Measurements from ENCODE around the gene CCDC9. TPM values are rescaled to one million over a fixed set of nuclear protein-coding genes. Genes with fewer than 3 reads are reported as not detected.

Gene CCDC9
- 22.9 to 27.2 TPM (median 25.7 TPM) in 5 replicates for total RNA-seq (2022; extraction: Qiagen RNA extraction)

DNA sequence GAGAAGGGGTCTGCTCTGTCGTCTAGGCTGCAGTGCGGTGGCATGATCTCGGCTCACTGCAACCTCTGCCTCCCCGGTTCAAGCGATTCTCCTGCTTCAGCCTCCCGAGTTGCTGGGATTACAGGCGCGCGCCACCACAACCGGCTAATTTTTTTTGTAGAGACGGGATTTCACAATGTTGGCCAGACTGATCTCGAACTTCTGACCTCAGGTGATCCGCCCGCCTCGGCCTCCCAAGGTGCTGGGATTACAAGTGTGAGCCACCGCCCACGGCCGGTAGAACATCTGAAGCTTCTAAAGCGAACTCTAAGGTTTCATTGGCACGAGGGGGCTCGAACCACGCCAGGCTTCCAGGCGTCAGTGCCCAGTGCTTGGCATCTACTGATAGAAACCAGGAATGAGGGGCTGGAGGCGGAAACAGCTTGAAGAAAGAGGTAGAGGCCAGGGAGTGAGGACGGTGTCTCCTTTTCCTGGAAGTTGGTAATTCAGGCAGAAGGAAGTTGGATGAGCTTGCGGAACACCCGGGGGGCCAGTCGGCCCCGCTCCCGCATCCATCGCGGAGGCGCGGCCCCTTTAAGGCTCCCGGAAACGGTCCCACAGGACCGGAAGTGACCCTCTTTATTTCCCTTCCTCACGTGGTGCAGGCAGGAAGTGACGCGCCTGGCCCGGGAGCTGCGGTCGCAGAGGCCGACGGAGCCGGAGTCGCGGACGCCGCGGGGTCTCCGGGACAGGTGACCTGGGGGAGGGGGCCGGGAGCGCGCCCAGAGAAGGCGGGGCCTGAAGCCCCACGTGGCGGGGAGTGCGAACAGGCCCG lies at the start of gene CCDC9:
Gene CCDC9 (plus strand): TSS at position 647 of the 814 bp plus-strand sequence. CDS start 1,876 bp downstream, outside the sequence.

DNA sequence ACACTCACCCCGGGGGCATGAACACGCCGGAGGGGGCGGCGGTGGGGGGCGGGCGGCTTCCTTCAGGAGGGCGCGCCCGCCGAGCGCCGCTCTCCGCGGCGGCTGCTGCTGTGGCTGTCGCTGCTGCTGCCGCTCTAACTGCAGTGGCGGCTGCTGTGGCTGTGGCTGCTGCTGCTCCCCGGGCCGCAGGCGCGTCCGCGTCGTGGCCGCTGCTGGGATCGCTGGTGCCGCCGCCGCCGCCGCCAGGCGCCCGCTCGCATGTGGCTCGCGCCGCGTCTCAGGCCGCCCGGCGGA lies 25.5 kb upstream of the CCDC9 start, which contains the start of gene BBC3:
Gene BBC3 (minus strand): TSS at position 279 of the 294 bp plus-strand sequence. CDS start 2,768 bp downstream, outside the sequence.

GRCh38 chr19:47274071-47274890 lies 18.0 kb downstream of the CCDC9 start, which contains the start of gene INAFM1:
Gene INAFM1, plus strand, starts transcription at chr19:47274885. Its CDS starts 35 bp downstream, at chr19:47274920.

DNA sequence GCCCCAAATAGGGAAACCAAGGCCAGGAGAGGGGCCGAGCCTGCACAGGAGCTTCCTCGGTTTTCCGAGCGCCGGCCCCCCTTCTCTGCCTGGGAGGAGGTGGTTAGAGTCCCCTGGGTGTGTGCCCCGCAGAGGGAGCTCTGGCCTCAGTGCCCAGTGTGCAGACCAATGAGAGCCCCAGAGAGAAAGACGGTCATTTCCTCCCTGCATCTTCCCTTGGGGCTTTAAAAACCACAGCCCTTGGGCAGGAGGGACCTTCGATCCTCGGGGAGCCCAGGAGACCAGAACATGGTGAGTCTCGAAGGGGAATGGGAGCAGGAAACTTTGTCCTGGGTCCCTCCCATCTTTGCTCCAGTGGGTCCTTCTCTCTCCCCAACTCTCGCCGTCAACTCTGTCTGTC lies 53.3 kb downstream of the CCDC9 start, which contains the start of gene C5AR1:
Gene C5AR1 (plus strand): TSS at position 254 of the 400 bp plus-strand sequence. CDS start 35 bp downstream, at position 289.

Other genes starting within 250 kb of the CCDC9 start
- 6.0 to 9.0 TPM (median 6.7 TPM) in 5 replicates for gene NPAS1, start 236.7 kb upstream of the CCDC9 start, total RNA-seq (2022; extraction: Qiagen RNA extraction)
- 32.2 to 84.4 TPM (median 82.9 TPM) in 5 replicates for gene TMEM160, start 207.9 kb upstream of the CCDC9 start, total RNA-seq (2022; extraction: Qiagen RNA extraction)
- gene ZC3H4, start 142.7 kb upstream of the CCDC9 start, total RNA-seq (2022; extraction: Qiagen RNA extraction) = 20.0 to 23.4 TPM (median 21.8 TPM) in 5 replicates
- 204 to 237 TPM (median 209 TPM) in 5 replicates for gene SAE1, start 125.7 kb upstream of the CCDC9 start, total RNA-seq (2022; extraction: Qiagen RNA extraction)
- gene BBC3, start 25.3 kb upstream of the CCDC9 start, total RNA-seq (2022; extraction: Qiagen RNA extraction) = 16.0 to 31.7 TPM (median 27.8 TPM) in 5 replicates
- gene INAFM1, start 18.4 kb downstream of the CCDC9 start, total RNA-seq (2022; extraction: Qiagen RNA extraction) = 4.5 to 12.5 TPM (median 10.5 TPM) in 5 replicates
- gene C5AR1, start 53.3 kb downstream of the CCDC9 start, total RNA-seq (2022; extraction: Qiagen RNA extraction) = 1.6 to 2.9 TPM (median 2.1 TPM) in 5 replicates
- 6.3 to 15.0 TPM (median 11.4 TPM) in 5 replicates for gene C5AR2, start 75.7 kb downstream of the CCDC9 start, total RNA-seq (2022; extraction: Qiagen RNA extraction)
- gene DHX34, start 92.8 kb downstream of the CCDC9 start, total RNA-seq (2022; extraction: Qiagen RNA extraction) = 26.7 to 38.6 TPM (median 35.8 TPM) in 5 replicates
- gene MEIS3, start 163.0 kb downstream of the CCDC9 start, total RNA-seq (2022; extraction: Qiagen RNA extraction) = 32.5 to 41.9 TPM (median 35.9 TPM) in 5 replicates
- gene SLC8A2, start 215.4 kb downstream of the CCDC9 start, total RNA-seq (2022; extraction: Qiagen RNA extraction) = 0.25 to 0.75 TPM (median 0.51 TPM) in 5 replicates
- 17.9 to 21.1 TPM (median 20.5 TPM) in 5 replicates for gene KPTN, start 227.7 kb downstream of the CCDC9 start, total RNA-seq (2022; extraction: Qiagen RNA extraction)